Measurements from ENCODE around the gene CCND2.
A peak's percentile ranks its signal among the peaks of the same experiment; 100 is the strongest.

Gene CCND2

GRCh38 chr12:4289998-4290790 is 16.6 kb downstream of the CCND2 start:
- no peak for DNase-seq (ENCODE audit: low read depth, low spot score)

DNA sequence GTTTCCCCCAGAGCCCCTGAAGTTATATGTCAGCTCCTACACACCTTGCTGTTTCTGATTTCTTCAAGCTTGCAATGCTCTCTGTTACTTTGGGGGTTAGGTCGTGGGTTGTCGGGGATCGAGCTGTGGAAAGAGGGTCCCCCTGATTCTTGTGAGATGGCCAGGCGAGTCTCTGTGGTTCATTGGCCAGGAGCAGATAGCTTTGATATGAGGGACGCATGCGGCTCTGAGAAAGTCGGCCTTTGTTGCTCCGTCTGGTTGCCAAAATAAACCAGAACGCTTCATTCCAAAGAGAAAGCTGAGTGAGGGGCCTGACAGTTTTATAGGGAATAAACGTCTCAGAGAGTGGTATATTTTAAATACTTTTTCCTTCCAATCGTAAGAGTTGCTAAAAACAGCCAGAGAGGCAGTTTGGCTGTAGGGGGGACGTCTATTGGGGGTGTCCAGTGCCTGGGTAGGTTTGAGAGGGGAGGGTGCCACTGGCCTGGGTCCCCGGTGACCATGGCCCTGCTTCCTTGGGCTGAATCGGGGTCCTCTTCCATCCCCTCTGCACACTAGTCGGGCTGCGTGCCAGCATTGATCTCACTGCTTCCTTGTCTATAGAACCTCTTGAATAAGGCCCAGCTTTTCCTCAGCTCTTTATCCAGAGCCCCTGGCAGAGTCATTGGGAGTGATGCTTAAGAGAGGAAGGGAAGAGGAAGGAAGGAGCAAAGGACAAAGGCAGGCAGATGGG is 18.9 kb downstream of the CCND2 start:
- no peak for DNase-seq (ENCODE audit: low read depth, low spot score)

- DNase-seq (ENCODE audit: low read depth, low spot score), result no peak
Measured at GRCh38 chr12:4293299-4293965, 19.9 kb downstream of the CCND2 start.

DNA sequence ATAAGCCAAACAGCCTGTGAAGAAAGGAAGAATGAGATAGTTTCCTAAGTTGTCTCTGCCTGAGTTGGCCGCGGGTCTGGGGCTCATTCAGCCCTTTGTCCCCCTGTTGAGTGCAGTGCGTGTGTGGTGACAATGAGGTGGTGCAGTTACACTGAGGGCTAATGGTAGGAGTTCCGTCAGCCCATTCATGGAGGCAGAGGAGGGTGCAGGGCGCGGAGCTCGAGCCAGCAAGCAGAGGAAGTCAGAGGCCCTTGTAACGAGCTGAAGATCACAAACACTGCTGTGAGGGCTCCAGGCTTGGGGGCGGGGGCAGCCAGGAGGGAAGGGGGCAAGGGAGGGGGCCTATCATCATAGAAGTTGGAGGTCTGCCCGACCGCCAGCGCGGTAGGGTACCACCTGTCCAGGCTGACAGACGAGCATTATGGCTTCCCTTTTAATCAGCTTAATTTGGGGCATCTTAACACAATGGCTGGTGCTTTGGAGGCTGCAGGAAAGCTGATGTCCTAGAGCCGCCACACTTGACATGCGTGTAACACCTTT is 20.5 kb downstream of the CCND2 start:
- no peak for DNase-seq (ENCODE audit: low read depth, low spot score)

- no peak for DNase-seq (ENCODE audit: low read depth, low spot score)
Measured at GRCh38 chr12:4296751-4297150, 23.2 kb downstream of the CCND2 start.

- DNase-seq (ENCODE audit: low read depth, low spot score), result no peak
Measured at GRCh38 chr12:4297617-4298016, 24.1 kb downstream of the CCND2 start.

GRCh38 chr12:4300883-4301282 is 27.3 kb downstream of the CCND2 start:
- no peak for DNase-seq (ENCODE audit: low read depth, low spot score)

GRCh38 chr12:4301932-4302501 is 28.5 kb downstream of the CCND2 start:
- no peak for DNase-seq (ENCODE audit: low read depth, low spot score)

DNA sequence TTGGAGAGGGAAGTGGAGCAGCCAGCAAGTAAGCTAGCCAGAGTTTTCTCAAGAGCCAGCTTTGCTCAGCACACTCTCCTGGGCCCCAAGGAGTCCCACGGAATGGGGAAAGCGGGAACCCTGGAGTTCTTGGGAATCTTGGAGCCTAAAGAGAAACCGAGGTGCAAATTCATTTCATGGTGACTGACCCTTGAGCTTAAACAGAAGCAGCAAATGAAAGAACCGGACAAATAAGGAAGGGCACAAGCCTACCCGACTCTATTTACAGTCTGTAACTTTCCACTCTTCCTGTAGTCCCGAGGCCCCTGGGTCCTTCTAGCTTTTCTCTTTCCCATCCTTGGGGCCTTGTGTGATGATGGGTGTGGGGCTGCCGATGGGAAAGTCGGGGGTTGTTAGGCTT is 29.3 kb downstream of the CCND2 start:
- DNase-seq (ENCODE audit: low read depth, low spot score), result no peak

GRCh38 chr12:4303750-4304149 is 30.2 kb downstream of the CCND2 start:
- no peak for DNase-seq (ENCODE audit: low read depth, low spot score)

DNA sequence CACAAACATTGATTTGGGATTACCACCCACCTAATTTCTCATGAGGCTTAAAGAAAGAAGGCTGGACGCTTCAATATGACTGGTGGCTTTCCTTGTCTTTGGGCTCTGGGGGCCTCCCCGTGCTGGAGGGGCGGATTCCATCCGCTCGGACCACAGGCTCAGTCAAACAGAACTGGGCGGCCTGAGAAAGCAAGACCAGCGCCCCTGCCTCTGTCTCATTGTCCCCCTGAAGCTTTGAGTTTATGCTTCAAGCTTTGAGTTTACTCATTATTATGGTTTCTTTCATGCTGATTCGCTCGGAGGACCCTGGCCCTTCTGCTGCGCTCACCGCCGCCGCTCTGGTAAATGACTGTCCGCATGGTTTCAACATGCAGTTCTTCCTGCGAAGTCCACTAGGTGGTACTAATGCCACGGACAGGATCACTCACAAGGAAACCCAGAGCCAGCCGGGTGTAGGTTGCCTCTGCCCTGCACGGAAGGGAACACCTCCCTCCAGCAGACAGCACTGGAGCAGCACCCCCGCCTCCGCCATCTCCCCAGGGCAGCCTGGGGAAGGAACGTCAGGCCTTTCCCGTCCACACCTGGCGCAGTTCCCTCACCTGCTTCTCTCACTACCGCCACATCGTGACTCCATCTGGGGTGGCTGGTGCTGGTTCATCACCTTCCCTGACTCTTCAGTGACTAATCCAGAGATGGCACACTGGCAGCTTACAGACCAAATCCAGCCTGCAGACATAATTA is 34.2 kb downstream of the CCND2 start:
- DNase-seq (ENCODE audit: low read depth, low spot score), result peak; percentile 90

GRCh38 chr12:4308334-4308950 is 34.9 kb downstream of the CCND2 start:
- no peak for DNase-seq (ENCODE audit: low read depth, low spot score)

GRCh38 chr12:4311776-4312175 is 38.2 kb downstream of the CCND2 start:
- DNase-seq (ENCODE audit: low read depth, low spot score), result no peak

DNA sequence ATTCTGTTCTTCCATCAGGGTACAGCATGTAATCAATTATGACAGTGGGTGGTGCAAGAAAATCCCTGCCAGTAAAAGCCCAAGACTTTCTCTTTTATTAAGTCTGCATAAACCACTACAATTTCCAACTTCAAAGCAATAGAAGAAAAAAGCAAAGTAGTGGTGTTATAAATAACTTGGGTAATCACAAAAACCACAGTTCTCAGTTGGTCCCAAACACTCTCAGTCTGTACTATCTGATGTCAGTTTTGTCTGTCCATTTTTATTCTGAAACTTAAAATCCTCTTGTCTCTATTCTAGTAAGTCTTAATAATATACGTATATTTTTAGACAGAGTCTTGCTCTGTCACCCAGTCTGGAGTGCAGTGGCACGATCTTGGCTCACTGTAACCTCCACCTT is 38.7 kb downstream of the CCND2 start:
- no peak for DNase-seq (ENCODE audit: low read depth, low spot score)

GRCh38 chr12:4320497-4320852 is 46.9 kb downstream of the CCND2 start:
- DNase-seq (ENCODE audit: low read depth, low spot score), result no peak

GRCh38 chr12:4320853-4321701 is 47.5 kb downstream of the CCND2 start, which contains the start of gene TIGAR:
TIGAR (plus strand) TSS chr12:4321213; CDS start chr12:4321272, 59 bp downstream.
- DNase-seq (ENCODE audit: low read depth, low spot score), result peak; percentile 76

DNA sequence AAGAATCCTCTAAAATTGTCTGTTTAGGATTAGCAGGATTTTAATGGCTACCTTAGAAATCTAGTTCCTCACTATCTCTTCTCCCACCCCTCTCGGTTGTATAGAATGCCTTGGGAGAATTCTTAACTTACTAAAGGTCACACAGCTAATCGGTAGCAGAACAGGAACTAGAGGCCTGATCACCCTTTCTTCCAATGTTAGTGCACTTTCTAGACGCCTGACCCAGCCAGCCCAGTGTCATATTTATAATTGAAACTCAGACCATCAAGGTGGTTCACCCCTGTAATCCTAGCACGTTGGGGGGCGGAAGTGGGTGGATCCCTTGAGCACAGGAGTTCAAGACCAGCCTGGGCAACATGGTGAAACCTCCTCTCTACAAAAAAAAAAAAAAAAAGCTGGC is 49.2 kb downstream of the CCND2 start:
- DNase-seq (ENCODE audit: low read depth, low spot score), result no peak
